Heart right ventricle (tissue), 16 donors: ENCODE data around the gene CYGB. TPM values are rescaled to one million over a fixed set of nuclear protein-coding genes. Genes with fewer than 3 reads are reported as not detected.
"Not testable (repeated sequence)": the region's sequence is repeated elsewhere in the genome, so short reads cannot be mapped to it uniquely, and the experiment has no call there.

Experiments used
- ATAC-seq, 8 donors: fragments of 200-7000 bp; cut with Tn5 transposase; one replicate each; pipeline ENCODE4 v1.9.1; 2020; ENCODE audit warnings: mild to moderate bottlenecking in 8 of 8, moderate library complexity in 8 of 8, moderate number of reproducible peaks in 1 of 8
- DNase-seq, 2 donors: peaks; one replicate each; pipeline ENCODE4 v3.0.0-alpha.2; 2020
- H3K27ac ChIP-seq, 10 donors: fragments of 200-600 bp; sonication (generic) in 2 of 10; one replicate each; pipeline versions ENCODE4 v1.5.0 to v1.8.0; 2020 to 2022; ENCODE audit warnings: mild to moderate bottlenecking in 3 of 10
- H3K27me3 ChIP-seq, 7 donors: fragments of 200-600 bp; one replicate each; pipeline ENCODE4 v1.8.0; 2021 to 2022; ENCODE audit warnings: mild to moderate bottlenecking in 2 of 7
- H3K36me3 ChIP-seq, 9 donors: fragments of 200-600 bp; sonication (generic) in 1 of 9; one replicate each; pipeline versions ENCODE4 v1.5.0 to v1.8.0; 2020 to 2022; ENCODE audit warnings: mild to moderate bottlenecking in 2 of 9
- H3K4me1 ChIP-seq, 9 donors: fragments of 200-600 bp; sonication (generic) in 1 of 9; one replicate each; pipeline versions ENCODE4 v1.5.0 to v1.8.0; 2020 to 2022; ENCODE audit warnings: mild to moderate bottlenecking in 4 of 9
- H3K4me3 ChIP-seq, 10 donors: fragments of 200-600 bp; sonication (generic) in 2 of 10; one replicate each; pipeline versions ENCODE4 v1.5.0 to v1.8.0; 2020 to 2022; ENCODE audit warnings: mild to moderate bottlenecking in 7 of 10, moderate library complexity in 2 of 10
- H3K9me3 ChIP-seq, 11 donors: fragments of 200-600 bp in 10 of 11; sonication (generic) in 2 of 11; one replicate each; pipeline versions ENCODE4 v1.5.0 to v1.8.0; 2013 to 2022; ENCODE audit warnings: mild to moderate bottlenecking in 2 of 11, control low read depth in 1 of 11, moderate library complexity in 1 of 11
- CTCF ChIP-seq, 9 donors: fragments of 200-600 bp; sonication (generic) in 2 of 9; IDR thresholded peaks; one replicate each; pipeline versions ENCODE4 v1.5.0 to v1.8.0; 2021 to 2022; ENCODE audit warnings: antibody characterized with exemption in 9 of 9, mild to moderate bottlenecking in 5 of 9, moderate library complexity in 1 of 9
- WGBS, 2 donors: extraction: QIAGEN DNeasy Blood & Tissue Kit; methylation state at CpG; one replicate each; pipeline ENCODE4 v1.1.7; 2013; ENCODE audit warnings: inconsistent platforms in 1 of 2; 5-methylcytosine and 5-hydroxymethylcytosine counted together
- intact Hi-C, 10 donors: fragments of 100-400 bp; cut with DNase I; formaldehyde crosslinking; loops; one replicate each; pipeline versions ENCODE4 v1.11.1 to v1.14.2; 2022
- polyA plus RNA-seq, 2 donors: library from polyadenylated mRNA; stranded (reverse); fragments of 200-250 nt; gene quantifications; one replicate each; pipeline ENCODE4 v1.2.3, GENCODE V29; 2013
- total RNA-seq, 10 donors: library from RNA; stranded (reverse); fragmentation: NEBNext Ultra II Directional in 3 of 10; extraction: Animal tissue kit (Norgen Biotek cat#: 25700) in 3 of 10; gene quantifications; one replicate each; pipeline versions ENCODE4 v1.2.1 to v1.2.4, GENCODE V29; 2021 to 2023
- donor health status: Arrhythmogenic right ventricular cardiomyopathy.
- donor health status: ischemic (EF 13 %, LVEDD 7.1; RV severe dilation, severe dysfunction).
- donor health status: healthy with polysubstance abuse.
- donor health status: DM: no; HTN: yes; CAD: no.
- donor health status: DM: no; HTN: no; CAD: no.
- donor health status: ischemic (EF 25% LVEDD 6.9; RV normal size, moderate dysfunction).
- donor health status: ischemic (EF 25% LVEDD 5.7; RV mildly dilated, moderate dysfunction).
- donor health status: healthy.
- donor health status: DM: yes; HTN: yes; CAD: no.
- donor health status: Ischemic cardiomyopathy.
- donor health status: ischemic (EF 35%, LVEDD 5.7; RV mildly dilated, moderate dysfunction).
- donor health status: nonischemic (EF 11% LVEDD 7.7; RV severe dilation, severe dysfunction).
- donor health status: DM: yes; HTN: yes; CAD: no.
- donor health status: PGD.
- donor health status: ischemic (EF 29% LVEDD 5.4; RV normal size, mild dysfunction).
- donor health status: nonischemic (EF 23%, LVEDD 6.1; RV moderate dilation, normal function).

Gene CYGB
- total and polyA plus RNA-seq, 12 donors = 9.3 to 57.7 (median 21.1) TPM

- Histone ChIP-seq H3K27me3 (peaks cover 0 to 3% (median 0%) of the 10 kb centered on the region in 7 donors), H3K9me3 (no peaks in the 10 kb centered on the region), H3K27ac (peak overlapping the region in 1 of 10 donors; percentile 46), H3K4me3 (no peak overlapping the region), H3K4me1 (peaks cover 0 to 49% (median 15%) of the 10 kb centered on the region in 9 donors), H3K36me3 (no peaks in the 10 kb centered on the region)
- ATAC-seq (no peak), DNase-seq (no peak)
- WGBS, 2 donors = 80 to 85% methylated on average over 22 of the region's 22 CpGs
- no peak for TF ChIP-seq CTCF (IDR thresholded peaks at IDR 0.05)
- intact Hi-C loops = no loop called here
Measured at GRCh38 chr17:76512366-76513305, 24.9 kb downstream of the CYGB start.

DNA sequence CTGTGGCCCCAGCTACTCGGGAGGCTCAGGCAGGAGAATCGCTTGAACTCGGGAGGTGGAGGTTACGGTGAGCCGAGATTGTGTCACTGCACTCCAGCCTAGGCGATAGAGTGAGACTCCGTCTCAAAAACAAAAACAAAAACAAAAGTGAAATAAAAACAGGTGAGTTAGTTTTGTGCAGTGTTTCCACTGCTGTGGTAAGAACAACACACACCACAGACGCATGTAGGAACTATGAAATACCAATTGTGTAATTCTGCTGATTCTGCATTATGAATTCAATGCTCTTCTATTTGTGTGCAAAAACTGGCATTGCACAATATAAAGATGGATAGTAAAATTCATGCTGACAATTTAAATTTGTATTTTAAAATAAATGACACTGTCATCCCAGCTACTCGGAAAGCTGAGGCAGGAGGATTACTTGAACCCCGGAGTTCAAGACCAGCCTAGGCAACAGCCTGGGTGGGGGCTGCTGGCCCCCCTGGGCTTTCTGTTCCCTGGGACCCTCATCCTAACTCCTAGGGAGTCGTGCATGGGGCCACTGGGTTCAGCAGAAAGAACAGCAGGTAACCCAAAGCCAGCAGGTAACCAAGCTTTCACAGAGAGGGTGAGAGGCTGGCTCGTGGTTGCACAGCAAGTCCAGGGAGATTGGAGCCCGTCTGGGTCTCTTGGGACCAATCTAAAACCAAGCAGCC, 25.7 kb downstream of the CYGB start:
- intact Hi-C loops = no loop called here
- DNase-seq (no peak), ATAC-seq (no peak)
- Histone ChIP-seq H3K27ac (peak overlapping the region in 1 of 10 donors; percentile 46), H3K4me1 (peaks cover 0 to 44% (median 15%) of the 10 kb centered on the region in 9 donors), H3K27me3 (peaks cover 0 to 6% (median 0%) of the 10 kb centered on the region in 7 donors), H3K4me3 (no peak overlapping the region), H3K9me3 (no peaks in the 10 kb centered on the region), H3K36me3 (no peaks in the 10 kb centered on the region)
- 90 to 92% methylated on average over 13 of the region's 13 CpGs for WGBS, 2 donors
- no peak for TF ChIP-seq CTCF (IDR thresholded peaks at IDR 0.05)

GRCh38 chr17:76510831-76511244, 26.7 kb downstream of the CYGB start:
- DNase-seq (no peak), ATAC-seq (no peak)
- H3K4me3 ChIP-seq = no peak overlapping the region
- no peak for TF ChIP-seq CTCF (IDR thresholded peaks at IDR 0.05)
- H3K36me3 ChIP-seq = no peaks in the 10 kb centered on the region
- no peak overlapping the region for H3K27ac ChIP-seq
- H3K4me1 ChIP-seq = peaks cover 0 to 41% (median 10%) of the 10 kb centered on the region in 9 donors
- peaks cover 0 to 9% (median 0%) of the 10 kb centered on the region in 7 donors for H3K27me3 ChIP-seq
- no peaks in the 10 kb centered on the region for H3K9me3 ChIP-seq
- WGBS, 2 donors = 14 to 23% methylated on average over 9 of the region's 9 CpGs
- intact Hi-C loops = no loop called here

- 59 to 70% methylated on average over 14 of the region's 14 CpGs for WGBS, 2 donors
- H3K36me3 ChIP-seq, ATAC-seq, H3K27me3 ChIP-seq, H3K4me3 ChIP-seq, H3K27ac ChIP-seq, DNase-seq, H3K9me3 ChIP-seq: not testable (repeated sequence)
- intact Hi-C loops = loop anchor here in 8 of 10 donors (5.0 to 10.0 kb wide), 5 partner anchors 101 to 206 kb away; partner anchors contain the start of gene QRICH2 (in 4 of the 8)
- peaks cover 0 to 31% (median 3%) of the 10 kb centered on the region in 9 donors for H3K4me1 ChIP-seq
Measured at GRCh38 chr17:76508472-76509063, 28.9 kb downstream of the CYGB start.
